ENCODE results near the gene TMEM181.

- TF ChIP-seq, protein P1, sequence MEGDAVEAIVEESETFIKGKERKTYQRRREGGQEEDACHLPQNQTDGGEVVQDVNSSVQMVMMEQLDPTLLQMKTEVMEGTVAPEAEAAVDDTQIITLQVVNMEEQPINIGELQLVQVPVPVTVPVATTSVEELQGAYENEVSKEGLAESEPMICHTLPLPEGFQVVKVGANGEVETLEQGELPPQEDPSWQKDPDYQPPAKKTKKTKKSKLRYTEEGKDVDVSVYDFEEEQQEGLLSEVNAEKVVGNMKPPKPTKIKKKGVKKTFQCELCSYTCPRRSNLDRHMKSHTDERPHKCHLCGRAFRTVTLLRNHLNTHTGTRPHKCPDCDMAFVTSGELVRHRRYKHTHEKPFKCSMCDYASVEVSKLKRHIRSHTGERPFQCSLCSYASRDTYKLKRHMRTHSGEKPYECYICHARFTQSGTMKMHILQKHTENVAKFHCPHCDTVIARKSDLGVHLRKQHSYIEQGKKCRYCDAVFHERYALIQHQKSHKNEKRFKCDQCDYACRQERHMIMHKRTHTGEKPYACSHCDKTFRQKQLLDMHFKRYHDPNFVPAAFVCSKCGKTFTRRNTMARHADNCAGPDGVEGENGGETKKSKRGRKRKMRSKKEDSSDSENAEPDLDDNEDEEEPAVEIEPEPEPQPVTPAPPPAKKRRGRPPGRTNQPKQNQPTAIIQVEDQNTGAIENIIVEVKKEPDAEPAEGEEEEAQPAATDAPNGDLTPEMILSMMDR (IDR thresholded peaks at IDR 0.05; ENCODE audit: low read depth, low read length, missing input control) = no peak
- TF ChIP-seq MAX (IDR thresholded peaks at IDR 0.05) = no peak
These were observed 21.1 kb upstream of the TMEM181 start for GRCh38 chr6:158538741-158539140.

Measured in liver (tissue), 2 donors.